Tongue (tissue), 2 donors: ENCODE results near the gene TRPC5OS. TPM values are rescaled to one million over a fixed set of nuclear protein-coding genes. Genes with fewer than 3 reads are reported as not detected.
A peak's percentile ranks its signal among the peaks of the same experiment; 100 is the strongest.

Source experiments
- DNase-seq: peaks from one replicate; pipeline ENCODE4 v3.0.0-alpha.2; 2015
- total RNA-seq: library from RNA; depleted of rRNA; stranded (reverse); fragments of >200 nt; gene quantifications from one replicate; pipeline ENCODE4 v1.2.3, GENCODE V29; 2014

The TRPC5OS gene
- 0.21 TPM for total RNA-seq

DNA sequence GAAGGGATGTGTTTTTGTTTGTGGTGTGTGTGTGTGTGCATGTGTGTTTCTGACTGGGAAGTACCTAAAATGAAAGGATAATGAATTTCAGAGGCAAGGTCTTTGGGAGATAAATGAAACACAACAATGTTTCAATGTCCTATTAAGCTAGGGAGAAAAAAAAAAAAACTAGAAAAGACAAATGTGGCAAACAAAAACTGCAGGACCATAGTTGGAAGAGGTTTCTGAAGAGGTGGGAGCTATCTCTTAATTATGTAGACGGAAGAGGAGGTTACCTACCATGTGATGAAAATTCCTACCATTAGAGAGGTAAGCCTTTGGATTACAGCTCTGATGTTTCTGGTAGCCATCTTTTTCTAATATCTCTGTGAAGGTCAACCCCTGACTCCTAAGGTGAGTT lies at the start of gene TRPC5OS:
TRPC5OS (plus strand) TSS at position 301 of the 400 bp plus-strand sequence. CDS start 25,669 bp downstream, outside the sequence.
- no peak for DNase-seq

DNA sequence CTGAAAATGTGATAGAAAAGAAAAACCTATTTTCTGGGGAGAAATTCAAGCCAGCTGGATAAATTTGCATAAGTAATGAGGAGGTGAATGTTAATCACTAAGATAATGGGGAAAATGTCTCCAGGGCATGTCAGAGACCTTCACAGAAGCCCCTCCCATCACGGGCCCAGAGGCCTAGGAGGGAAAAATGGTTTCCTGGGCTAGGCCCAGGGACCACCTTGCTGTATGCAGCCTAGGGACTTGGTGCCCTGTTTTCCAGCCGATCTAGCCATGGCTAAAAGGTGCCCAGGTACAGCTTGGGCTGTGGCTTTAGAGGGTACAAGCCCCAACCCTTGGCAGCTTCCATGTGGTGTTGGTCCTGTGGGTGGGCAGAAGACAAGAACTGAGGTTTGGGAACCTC lies 46.6 kb upstream of the TRPC5OS start:
- DNase-seq: no peak

DNA sequence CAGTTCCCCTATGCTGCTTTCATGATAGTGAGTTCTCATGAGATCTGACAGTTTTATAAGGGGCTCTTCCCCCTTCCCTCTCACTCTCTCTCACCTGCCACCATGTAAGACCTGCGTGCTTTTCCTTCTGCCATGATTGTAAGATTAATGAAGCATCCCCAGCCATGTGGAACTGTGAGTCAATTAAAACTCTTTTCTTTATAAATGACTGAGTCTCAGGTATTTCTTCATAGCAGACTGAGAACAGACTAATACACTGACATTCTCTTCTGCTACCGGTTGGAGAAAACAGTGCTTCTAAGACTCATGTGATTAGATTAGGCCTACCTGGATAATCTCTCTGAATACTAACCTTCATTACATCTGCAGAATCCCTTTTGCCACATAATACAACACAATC lies 45.4 kb upstream of the TRPC5OS start:
- no peak for DNase-seq

DNA sequence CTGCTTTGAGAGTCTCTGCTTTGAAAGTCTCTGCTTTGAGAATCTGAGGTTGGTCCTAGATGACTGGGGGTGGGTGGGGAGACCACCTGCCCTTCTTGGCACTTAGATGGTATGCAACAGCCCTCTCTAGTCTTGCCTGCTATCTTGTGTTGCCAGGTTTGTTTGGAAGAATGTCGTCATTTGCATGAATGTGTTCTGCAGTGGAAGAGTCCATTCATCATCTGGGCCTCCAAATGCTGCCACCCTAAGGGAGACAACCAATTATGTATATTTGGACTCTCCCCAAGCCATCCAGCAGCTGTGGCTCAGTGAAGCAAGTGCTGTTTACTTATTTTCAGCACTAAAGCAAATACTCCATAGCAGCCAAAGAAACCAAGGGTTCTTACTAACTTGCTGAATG lies 44.6 kb upstream of the TRPC5OS start:
- peak; percentile 56 for DNase-seq

DNA sequence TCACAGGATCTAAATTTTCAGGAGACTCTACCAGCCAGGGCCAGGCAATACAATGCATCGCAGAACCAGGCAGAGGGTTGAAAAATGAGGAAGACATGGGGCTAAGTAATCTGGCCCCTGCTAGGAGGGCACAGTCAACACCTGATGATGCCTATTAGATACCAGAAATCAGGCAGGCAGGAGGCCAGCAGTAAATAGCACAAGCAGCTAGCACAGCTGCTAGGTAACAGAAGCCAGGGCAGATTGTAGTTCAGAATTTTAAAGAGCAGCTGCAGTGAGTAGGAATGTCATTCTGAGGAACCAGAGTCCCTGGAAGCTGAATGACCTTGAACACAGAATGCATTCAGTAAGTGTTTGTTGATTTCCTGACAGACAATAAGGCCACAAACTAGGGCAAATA lies 38.8 kb upstream of the TRPC5OS start:
- DNase-seq: peak; percentile 73

DNA sequence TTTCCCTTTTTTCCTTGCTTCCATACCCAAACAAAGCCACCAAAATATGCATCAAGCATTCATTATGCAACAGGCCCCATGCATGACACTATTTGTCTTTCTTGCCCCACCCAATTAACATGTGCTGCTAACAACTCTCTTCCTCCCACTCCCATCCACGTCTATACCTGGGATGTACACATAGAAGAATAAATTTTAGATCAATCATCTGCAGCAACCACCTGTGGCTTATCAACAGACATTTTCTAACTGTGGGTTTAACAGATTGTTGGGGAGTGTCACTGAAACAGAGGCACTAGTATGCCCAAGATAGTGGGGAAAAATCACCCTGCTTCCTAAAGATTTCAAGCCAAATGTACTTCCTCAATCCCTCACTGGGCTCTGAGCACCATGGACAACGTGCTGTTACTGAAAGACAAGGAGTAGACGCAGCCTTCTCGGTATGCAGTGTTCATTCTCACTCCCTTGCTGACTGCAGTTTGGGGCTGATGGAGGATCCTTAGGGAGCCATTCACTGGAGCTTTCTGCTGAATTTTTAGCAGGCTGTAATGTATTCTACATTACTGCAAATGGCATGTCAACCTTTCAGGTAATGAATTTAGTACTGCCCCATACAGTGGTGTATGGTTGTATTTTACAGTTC lies 28.4 kb upstream of the TRPC5OS start:
- DNase-seq: no peak

DNA sequence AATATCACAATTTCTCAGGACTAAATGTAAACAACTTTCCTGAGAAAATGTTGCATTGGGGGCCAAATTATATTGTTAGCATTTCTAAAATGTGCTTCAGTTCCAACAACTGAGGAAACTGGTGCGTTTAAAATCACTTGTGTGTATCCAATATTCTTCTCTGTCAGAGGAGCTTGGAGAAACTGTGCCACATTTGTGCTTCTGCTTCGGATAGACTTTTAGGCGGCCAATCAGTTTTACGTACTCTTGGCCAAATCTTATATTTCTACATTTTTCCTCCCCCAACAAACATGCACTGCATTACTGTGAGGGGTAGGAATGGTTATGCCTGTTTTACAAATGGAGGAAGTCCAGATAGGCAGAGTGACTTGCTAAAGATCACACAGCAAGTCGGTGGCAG lies 27.4 kb upstream of the TRPC5OS start:
- DNase-seq: no peak

DNA sequence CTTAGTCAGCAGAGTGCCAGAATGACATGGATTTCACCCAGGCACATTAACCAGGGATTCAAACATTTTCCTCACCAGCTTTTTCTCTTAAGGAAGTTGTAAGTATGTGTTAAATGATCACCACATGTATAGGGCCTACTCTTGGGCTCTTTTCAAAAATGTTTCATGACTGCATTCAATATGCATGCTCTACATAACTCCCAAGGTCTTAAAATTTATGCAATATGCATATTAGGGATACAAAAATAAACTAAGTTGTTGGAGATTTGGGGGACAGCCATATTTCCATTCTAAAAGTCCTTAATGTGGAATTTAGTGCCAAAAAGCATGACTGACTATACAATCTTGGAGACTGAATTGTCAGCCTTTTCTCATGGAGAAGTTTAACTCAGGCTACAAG lies 25.0 kb upstream of the TRPC5OS start:
- peak; percentile 29 for DNase-seq

DNA sequence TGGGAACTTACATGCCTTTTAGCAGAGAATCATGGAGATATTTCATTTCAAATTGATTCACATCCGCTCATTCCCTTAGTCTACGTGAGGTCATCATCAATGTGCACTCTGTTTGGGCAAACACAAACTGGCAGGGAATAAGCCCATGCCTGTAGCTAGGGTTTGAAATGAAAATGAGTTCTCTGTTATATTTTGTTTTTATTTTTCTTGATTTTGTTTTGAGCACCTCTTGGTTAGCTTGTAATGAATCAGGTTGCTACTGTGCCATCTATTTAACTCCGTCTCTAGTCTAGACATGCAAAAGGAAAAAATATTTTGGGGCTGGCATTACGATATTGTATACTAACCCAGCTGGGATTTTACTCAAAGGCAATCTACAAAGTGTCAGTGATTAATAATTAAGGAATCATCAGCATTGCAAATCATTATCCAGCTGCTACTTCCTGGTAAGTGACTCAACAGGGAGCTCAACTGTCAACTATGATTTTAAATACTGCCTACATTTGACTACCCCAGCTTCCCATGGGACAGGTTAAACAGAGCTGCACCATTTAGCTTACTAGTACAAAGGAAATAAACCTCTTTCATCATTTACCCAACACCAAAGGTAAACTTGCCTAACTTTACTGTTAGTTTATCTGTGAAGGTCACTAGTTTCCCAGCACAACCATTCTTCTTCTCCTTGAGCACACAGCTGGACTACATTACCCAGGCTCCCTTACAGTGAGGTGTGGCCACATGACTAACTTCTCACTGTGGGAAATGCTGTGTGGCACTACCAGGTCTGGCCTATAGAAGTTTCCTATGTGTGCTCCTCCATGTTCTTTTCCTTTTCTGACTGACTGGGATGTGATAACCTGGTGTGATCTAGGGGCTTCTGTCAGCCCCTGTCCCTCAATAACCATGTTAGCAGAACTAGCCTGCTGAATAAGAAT lies 21.2 kb upstream of the TRPC5OS start:
- DNase-seq: no peak

DNA sequence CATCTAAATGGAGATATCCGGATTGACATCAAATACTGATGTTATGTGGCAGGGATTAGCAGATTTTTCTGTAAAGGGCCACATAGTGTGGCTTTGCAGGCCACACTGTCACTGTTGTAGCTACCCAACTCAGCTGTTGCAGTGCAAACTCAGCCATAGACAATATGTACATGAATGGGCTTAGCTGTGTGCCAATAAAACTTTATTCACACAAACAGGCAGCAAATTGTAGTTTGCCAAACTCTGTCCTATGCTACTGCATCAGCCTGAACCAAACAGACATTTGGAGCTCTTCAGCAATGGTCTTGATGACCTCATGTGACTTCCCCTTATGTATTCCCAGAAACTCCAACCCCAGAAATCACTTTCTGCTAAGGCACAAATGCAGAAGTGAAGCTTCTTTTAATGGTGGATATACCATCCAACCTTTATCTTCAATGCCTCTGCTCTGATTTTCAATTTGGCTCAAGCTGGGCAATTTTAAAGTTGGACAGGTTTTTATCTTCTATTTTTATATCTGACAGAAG lies 18.4 kb upstream of the TRPC5OS start:
- DNase-seq: no peak

DNA sequence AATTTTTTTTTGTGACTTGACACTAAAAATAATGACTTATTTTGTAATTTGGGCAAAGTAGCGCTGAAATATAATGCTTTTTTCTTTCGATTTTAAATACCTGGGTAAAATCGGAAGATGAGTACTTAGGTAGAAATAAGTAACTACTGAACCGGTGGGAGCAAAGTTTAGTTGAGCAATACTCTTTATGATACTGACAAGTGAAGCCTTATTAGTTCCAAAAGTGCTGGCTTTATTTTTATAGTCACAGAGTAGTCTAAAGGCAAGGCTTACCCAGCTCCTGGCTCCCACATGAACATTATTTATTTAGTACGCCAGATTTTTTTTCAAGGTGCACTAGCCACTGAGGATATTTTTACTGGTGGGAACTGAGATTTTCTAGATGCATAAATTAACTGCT lies 14.4 kb upstream of the TRPC5OS start:
- no peak for DNase-seq

DNA sequence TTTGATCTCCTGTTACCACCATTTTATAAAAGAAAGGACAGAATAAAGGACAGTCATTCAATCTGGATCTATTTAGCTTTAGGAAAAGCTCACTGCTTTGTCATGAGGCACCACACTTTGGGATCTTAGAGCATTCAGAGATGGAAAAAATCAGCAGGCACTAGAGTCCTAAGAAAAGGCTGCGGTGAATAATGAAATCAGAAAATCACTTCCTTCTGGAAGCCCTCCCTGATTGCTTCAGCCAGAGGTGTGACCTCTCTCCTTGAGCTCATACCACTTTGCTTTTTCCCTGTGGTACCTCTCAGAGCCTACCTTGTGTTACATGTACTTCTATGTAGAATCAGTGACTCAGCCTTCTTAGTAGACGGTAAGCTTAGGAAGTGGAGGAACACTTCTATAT lies 8.7 kb upstream of the TRPC5OS start:
- no peak for DNase-seq

DNA sequence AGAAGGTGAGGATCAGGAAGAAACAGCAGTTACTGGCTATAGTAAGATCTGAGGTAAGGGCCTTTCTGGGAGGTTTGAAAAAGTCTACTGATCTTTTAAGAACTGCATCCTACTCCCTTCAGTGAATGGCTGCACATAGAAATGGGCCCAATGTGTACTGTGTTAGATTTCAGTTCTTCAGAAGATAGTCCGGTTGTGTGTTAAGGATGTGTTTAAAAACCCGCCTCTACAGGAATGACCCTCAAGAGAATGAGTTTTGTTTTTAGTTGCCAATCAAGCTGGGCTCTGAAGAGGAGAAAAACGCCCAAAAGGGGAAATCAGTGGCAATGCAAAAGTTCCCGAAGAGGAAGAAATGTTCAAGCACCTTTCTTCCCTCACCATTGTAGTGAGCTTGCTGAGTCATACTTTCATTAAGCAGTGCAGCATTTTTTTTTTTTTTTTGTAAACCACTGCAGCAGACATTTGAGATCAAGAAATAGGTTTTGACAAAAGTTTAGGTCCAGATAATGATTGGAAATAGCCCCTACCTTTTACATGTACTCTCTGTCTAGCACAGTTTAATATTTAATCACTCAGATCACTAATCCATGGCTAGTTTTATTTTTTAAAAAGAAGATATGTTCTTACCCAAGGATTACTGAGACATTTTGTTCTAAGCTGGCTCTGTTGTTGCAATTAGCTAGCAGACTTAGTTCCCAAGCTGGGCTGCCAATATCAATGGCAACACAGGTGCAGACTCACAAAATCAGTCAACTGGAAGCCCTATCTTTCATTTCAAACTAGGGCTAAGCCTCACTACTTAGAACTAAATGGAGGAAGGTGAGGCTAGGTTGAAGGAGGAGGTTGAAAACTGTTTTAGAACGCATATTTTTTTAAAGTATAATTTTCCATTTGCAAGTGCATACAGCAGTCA lies 7.0 kb upstream of the TRPC5OS start:
- no peak for DNase-seq

DNA sequence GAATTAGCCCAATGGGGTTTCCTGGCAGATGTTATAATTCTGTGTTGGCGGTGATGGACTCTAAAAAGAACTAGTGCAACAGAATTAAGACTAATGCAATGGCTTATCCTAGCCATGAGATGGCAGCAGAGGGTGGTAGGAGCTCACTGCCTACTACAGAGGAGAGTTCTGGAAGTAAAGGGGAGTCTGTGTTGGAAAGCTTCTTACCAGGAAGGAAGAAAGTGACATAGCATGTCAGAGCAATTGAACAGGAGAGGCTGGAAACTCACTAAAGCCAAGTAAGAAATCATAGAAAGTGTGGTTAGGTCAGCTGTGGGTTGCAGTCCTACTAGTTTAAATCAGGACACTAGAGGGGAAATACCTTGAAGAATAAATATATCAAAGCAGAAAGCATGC lies 6.3 kb upstream of the TRPC5OS start:
- peak; percentile 76 for DNase-seq

DNA sequence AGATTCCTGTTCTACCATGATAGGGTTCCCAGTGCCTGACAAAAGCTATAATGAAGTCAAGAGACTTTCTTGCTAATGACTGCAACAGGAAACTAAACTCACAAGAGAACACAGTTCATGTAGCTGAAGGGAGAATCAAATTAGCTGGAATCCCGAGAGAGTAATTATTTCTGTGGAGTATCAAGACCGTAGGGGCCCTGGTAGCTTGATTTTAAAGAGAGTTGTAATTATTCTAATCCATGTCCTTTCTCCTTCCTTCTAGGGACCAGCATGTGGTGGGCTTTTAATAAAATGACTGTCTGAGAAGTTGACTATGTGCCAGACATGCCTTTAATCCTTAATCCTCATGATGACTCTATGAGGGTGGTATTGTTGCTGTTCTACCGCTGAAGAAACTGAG lies 1.7 kb upstream of the TRPC5OS start:
- DNase-seq: no peak

DNA sequence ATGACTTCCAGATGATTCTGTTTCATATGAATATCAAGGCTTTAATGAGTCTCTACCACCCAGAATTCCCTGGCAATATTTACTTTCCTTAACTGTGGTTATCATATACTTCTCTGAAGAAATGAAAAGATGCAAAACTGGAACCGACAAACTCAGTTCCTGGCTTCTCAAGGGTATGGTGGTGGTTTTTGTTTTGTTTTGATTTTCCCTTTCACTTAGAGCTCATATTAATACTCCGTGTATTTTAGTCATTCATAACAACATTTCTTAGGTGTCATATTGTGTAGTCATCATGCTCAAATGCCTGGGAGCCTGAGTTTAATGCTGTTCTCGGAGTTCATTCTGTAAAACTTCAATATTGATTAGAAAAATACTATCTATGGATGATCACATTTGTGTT lies 665 bp downstream of the TRPC5OS start:
- no peak for DNase-seq

DNA sequence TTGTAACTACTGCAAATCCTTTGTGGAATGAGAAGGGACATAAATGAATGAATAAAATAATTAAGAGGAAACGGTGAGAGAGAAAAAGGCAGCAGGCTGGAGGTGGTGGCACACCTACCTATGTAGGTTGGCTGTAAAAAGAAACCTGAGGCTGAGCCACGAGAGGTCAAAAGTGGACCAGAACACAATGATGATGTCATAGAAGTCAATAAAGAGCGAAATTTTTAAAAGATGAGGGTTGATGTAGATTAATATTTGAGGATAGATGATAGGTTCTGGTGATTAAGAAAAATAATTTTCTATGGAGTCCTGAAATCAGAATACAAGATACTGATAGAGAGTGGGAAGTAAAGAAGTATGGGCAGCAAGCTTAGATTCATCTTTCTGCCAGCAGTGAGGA lies 1.7 kb downstream of the TRPC5OS start:
- DNase-seq: no peak

DNA sequence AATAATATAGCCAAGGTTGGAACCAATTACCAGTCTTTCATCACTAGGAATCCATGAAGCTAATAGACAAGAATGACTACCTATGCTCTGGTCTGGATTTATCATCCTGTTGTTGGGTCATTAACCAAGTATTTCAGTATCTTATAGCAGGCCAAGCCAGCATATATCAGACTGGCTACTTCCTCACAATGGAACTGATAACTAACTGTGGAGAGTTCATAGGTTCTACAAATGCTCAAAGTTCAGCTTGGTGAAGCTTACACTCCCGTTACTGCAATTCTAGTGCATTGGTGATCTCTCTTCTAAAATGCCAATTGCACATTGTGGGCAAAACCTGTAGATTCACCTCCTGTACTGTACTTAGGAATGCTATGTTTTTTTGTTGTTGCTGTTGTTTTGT lies 4.8 kb downstream of the TRPC5OS start:
- DNase-seq: no peak

DNA sequence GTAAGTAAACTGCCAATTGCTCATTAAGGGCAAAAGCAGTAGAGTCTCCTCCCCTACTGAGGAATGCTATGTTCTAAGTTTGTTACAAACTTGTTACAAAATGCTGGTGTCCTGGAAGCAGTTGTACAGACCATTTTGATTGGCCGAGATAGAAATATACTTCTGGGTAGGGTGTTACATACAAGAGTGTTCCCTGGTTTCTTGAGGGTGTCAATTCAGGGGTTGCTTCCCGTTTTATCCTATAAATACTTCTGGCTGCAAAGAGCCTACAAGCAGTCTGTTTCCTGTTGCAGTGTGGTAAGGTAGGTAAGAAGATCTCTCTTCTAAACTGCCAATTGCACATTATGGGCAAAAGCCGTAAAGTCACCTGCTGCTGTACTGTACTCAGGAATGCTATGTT lies 5.7 kb downstream of the TRPC5OS start:
- no peak for DNase-seq

DNA sequence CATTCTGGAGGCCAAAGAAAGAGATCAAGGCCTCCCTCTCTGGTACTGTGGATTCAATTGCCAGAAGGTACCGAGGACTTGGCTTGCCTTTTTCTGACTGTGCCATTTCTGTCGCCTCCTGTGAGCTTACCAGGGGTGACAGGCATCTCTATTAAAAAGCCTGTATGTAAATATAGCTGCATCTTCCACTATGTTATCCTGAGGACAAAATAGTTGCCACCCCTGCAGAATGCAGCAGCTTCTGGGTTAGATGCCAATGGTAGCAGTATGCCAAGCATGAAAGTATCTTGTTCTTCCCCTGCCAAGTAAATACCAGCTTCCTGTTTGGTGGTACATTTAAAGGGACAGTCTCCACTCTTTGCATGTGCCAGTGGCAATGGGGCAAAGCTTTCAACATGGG lies 10.7 kb downstream of the TRPC5OS start:
- no peak for DNase-seq

DNA sequence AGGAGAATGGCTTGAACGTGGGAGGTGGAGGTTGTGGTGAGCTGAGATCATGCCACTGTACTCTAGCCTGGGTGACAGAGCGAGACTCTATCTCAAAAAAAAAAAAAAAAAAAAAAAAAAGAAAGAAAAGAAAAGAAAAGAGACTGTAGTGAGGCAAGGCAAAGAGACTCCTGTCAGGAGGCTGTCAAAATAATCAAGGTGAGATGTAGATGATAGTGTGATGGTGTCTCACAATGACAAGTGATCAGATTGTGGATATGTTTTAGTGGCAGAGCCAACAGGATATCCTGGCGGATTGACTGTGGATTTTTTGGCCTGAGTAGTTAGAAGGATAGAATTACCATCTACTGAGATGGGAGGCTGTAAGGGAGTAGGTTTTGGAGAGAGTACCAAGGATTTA lies 12.6 kb downstream of the TRPC5OS start:
- no peak for DNase-seq

DNA sequence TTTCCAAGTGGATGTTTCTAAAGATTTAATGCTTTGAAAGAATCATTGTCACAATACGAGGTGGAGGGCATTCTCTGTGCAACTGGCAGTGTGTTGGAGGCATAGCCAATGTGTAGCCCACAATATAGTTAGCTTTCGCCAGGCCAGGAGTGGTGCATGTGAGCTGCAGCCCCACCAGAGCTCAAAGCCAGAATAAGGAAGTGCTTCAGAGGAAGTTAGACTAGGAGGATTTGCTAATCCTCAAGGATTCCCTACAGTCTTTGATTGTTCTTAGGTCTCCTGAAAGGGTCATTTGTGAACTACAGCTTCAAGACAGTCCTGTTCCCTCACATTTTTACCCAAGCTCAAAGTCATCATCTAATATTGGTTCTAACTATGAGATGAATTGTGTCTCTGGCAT lies 16.4 kb downstream of the TRPC5OS start:
- no peak for DNase-seq

DNA sequence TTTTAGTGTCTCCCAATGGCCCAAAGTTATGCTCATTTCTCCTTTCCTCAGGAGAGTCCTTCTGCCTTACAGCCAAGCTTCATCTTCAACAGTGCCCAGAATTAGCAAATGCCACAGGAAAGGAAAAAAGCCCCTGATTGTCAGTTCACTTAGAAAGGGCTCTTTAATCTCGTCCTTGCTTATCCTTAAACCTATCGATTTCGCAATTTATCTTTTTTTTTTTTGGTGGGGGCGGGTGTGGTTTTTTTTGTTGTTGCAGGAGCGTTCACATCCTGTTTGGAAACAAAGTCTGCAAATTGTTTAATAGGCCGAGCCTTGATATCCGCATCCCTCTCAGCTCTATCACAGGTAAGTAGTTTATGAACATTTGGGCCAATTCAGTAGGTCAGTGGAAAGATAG lies 20.2 kb downstream of the TRPC5OS start:
- DNase-seq: no peak
